PC-3 (cell line): ENCODE data around the gene APBB2.

Experiments
- CTCF ChIP-seq: fragments of 300-600 bp; sonication (generic); conservative IDR thresholded peaks from 2 replicates; pipeline ENCODE4 v1.5.1; 2017; ENCODE audit warnings: antibody characterized with exemption, low read depth, mild to moderate bottlenecking, low read length
- EZH2phosphoT487 ChIP-seq: fragments of 300-600 bp; sonication (generic); IDR thresholded peaks from 2 replicates; pipeline ENCODE4 v1.6.1; 2018; ENCODE audit warnings: mild to moderate bottlenecking, antibody characterized with exemption, low read length, borderline replicate concordance

- no peak for TF ChIP-seq CTCF
- no peak for TF ChIP-seq EZH2phosphoT487
Observed at GRCh38 chr4:40856277-40856839, 358.0 kb downstream of the APBB2 start.
